Right lobe of liver (tissue), 6 donors: ENCODE results near the gene C8A. TPM values are rescaled to one million over a fixed set of nuclear protein-coding genes. Genes with fewer than 3 reads are reported as not detected.
A peak's percentile ranks its signal among the peaks of the same experiment; 100 is the strongest.

Experiments used
- ATAC-seq, 4 donors: fragments of 200-7000 bp; cut with Tn5 transposase; one replicate each; pipeline ENCODE4 v1.9.1; 2020; ENCODE audit warnings: mild to moderate bottlenecking in 4 of 4, moderate library complexity in 4 of 4
- DNase-seq, 3 donors: peaks; one replicate each; pipeline ENCODE4 v3.0.0-alpha.2; 2020
- H3K27ac ChIP-seq, 3 donors: fragments of 200-600 bp; one replicate each; pipeline ENCODE4 v1.8.0; 2022
- H3K27me3 ChIP-seq, 2 donors: fragments of 200-600 bp; one replicate each; pipeline ENCODE4 v1.8.0; 2022
- H3K36me3 ChIP-seq, 4 donors: fragments of 200-600 bp; sonication (generic) in 1 of 4; one replicate each; pipeline versions ENCODE4 v1.5.1 to v1.8.0; 2017 to 2022; ENCODE audit warnings: control low read depth in 1 of 4
- H3K4me1 ChIP-seq, 4 donors: fragments of 200-600 bp; sonication (generic) in 1 of 4; one replicate each; pipeline versions ENCODE4 v1.5.1 to v1.8.0; 2017 to 2022; ENCODE audit warnings: control low read depth in 1 of 4
- H3K4me3 ChIP-seq, 3 donors: fragments of 200-600 bp; one replicate each; pipeline ENCODE4 v1.8.0; 2022
- H3K9me3 ChIP-seq, 4 donors: fragments of 200-600 bp; sonication (generic) in 1 of 4; one replicate each; pipeline versions ENCODE4 v1.5.1 to v1.8.0; 2017 to 2022; ENCODE audit warnings: control low read depth in 1 of 4
- CTCF ChIP-seq, 4 donors: fragments of 200-600 bp in 3 of 4; fragments of 450-650 bp in 1 of 4; IDR thresholded peaks; one replicate each; pipeline versions ENCODE4 v1.5.1 to v1.8.0; 2016 to 2022; ENCODE audit warnings: antibody characterized with exemption in 4 of 4, mild to moderate bottlenecking in 2 of 4
- POLR2A ChIP-seq: fragments of 450-650 bp; IDR thresholded peaks from one replicate; pipeline ENCODE4 v1.6.1; 2017; ENCODE audit warnings: antibody characterized with exemption, mild to moderate bottlenecking
- WGBS: methylation state at CpG from one replicate; pipeline ENCODE4 v1.1.6; 2018; ENCODE audit warnings: low coverage, low lambda C conversion rate; ENCODE audit not compliant: insufficient coverage; ENCODE audit errors: missing lambda C conversion rate; 5-methylcytosine and 5-hydroxymethylcytosine counted together
- intact Hi-C, 2 donors: fragments of 100-400 bp; cut with DNase I; formaldehyde crosslinking; loops; one replicate each; pipeline versions ENCODE4 v1.11.2 to v1.14.1; 2022
- total RNA-seq, 6 experiments: library from RNA; depleted of rRNA in 2 of 6; stranded (reverse); fragments of >200 nt in 2 of 6; fragmentation: NEBNext Ultra II Directional in 3 of 6; extraction: Animal tissue kit (Norgen Biotek cat#: 25700) in 3 of 6; gene quantifications; one replicate each; pipeline versions ENCODE4 v1.1.0 to v1.2.4, GENCODE V29; 2016 to 2023
- donor health status: DM: no; HTN: yes; CAD: no.
- donor health status: DM: no; HTN: no; CAD: no.
- donor health status: DM: no; HTN: no; CAD: no.
- donor health status: DM: no; HTN: yes; CAD: no.
- donor health status: DM: no; HTN: yes; CAD: no.

The C8A gene
- total RNA-seq, 6 experiments from 2014 or later = 177 to 432 (median 299) TPM

DNA sequence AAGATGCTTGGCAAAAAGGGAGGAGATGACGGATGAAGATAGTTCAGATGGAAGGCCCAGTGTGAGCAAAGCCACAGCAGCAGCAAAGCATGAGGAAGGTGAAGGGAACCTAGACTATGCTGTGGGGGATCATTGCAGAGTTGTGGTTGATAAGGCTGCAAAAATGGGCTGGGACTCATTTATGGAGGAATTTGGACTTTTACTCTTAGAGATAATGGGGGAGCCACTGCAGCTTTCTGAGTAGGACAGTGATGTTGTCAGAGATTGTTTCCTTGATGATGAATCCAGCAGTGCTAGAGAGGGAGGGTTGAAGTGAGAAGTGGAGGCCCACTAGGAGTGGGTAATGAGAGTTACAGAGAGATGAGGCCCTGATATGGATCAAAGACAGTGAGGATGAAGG lies 2.1 kb upstream of the C8A start:
- ATAC-seq = no peak
- no peak for DNase-seq
- intact Hi-C loops = no loop called here
- H3K36me3 ChIP-seq = no peaks in the 10 kb centered on the region
- 32% methylated on average over 1 of the region's 1 CpG for WGBS
- no peak for TF ChIP-seq POLR2A
- H3K27ac ChIP-seq = no peak overlapping the region
- no peaks in the 10 kb centered on the region for H3K27me3 ChIP-seq
- H3K4me1 ChIP-seq = peaks cover 0 to 14% (median 5%) of the 10 kb centered on the region in 4 donors
- H3K4me3 ChIP-seq = no peak overlapping the region
- no peaks in the 10 kb centered on the region for H3K9me3 ChIP-seq

GRCh38 chr1:56855190-56855589 lies 593 bp downstream of the C8A start:
- ATAC-seq = peak; percentile 31 to 52 (median 34)
- intact Hi-C loops = no loop called here
- 29% methylated on average over 1 of the region's 1 CpG for WGBS
- H3K4me3 ChIP-seq = peak overlapping the region; percentile 37 to 59 (median 55)
- H3K4me1 ChIP-seq = peaks cover 0 to 25% (median 5%) of the 10 kb centered on the region in 4 donors
- no peaks in the 10 kb centered on the region for H3K9me3 ChIP-seq
- peak overlapping the region; percentile 81 to 94 (median 84) for H3K27ac ChIP-seq
- H3K27me3 ChIP-seq = no peaks in the 10 kb centered on the region
- TF ChIP-seq POLR2A (no peak), CTCF (IDR thresholded peaks at IDR 0.05) (no peak)
- no peak for DNase-seq
- H3K36me3 ChIP-seq = no peaks in the 10 kb centered on the region

GRCh38 chr1:56856186-56856585 lies 1.6 kb downstream of the C8A start:
- ATAC-seq (peak in 3 of 4 donors; percentile 45 to 61 (median 47)), DNase-seq (no peak)
- H3K4me3 ChIP-seq = peak overlapping the region; percentile 37 to 59 (median 55)
- no peak for TF ChIP-seq CTCF (IDR thresholded peaks at IDR 0.05)
- peak; percentile 42 for TF ChIP-seq POLR2A
- intact Hi-C loops = no loop called here
- no peaks in the 10 kb centered on the region for H3K36me3 ChIP-seq
- no peaks in the 10 kb centered on the region for H3K27me3 ChIP-seq
- peaks cover 0 to 25% (median 5%) of the 10 kb centered on the region in 4 donors for H3K4me1 ChIP-seq
- H3K9me3 ChIP-seq = no peaks in the 10 kb centered on the region
- peak overlapping the region; percentile 81 to 94 (median 84) for H3K27ac ChIP-seq

DNA sequence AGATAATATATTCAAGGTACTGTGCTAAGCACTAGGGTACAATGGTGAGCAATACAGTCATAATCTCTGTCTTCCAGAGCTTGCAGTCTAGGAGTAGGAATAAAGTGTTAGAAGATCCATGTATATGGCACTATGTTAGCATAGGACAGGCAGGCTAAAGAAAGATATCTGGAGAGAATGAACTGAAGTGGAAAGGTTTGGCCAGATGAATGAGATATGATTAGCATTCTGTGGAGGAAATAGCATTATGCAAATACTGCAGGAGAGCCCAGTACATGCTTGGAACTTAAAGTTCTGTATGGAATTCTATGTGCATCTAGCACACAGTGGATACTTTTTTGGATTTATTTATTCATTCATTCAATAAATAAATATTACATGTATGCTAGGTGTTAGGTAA lies 4.7 kb downstream of the C8A start:
- ATAC-seq (no peak), DNase-seq (no peak)
- TF ChIP-seq POLR2A (no peak), CTCF (IDR thresholded peaks at IDR 0.05) (no peak)
- intact Hi-C loops = no loop called here
- Histone ChIP-seq H3K36me3 (no peaks in the 10 kb centered on the region), H3K27ac (no peak overlapping the region), H3K4me1 (peaks cover 0 to 14% (median under 1%) of the 10 kb centered on the region in 4 donors), H3K9me3 (no peaks in the 10 kb centered on the region), H3K27me3 (no peaks in the 10 kb centered on the region), H3K4me3 (no peak overlapping the region)

DNA sequence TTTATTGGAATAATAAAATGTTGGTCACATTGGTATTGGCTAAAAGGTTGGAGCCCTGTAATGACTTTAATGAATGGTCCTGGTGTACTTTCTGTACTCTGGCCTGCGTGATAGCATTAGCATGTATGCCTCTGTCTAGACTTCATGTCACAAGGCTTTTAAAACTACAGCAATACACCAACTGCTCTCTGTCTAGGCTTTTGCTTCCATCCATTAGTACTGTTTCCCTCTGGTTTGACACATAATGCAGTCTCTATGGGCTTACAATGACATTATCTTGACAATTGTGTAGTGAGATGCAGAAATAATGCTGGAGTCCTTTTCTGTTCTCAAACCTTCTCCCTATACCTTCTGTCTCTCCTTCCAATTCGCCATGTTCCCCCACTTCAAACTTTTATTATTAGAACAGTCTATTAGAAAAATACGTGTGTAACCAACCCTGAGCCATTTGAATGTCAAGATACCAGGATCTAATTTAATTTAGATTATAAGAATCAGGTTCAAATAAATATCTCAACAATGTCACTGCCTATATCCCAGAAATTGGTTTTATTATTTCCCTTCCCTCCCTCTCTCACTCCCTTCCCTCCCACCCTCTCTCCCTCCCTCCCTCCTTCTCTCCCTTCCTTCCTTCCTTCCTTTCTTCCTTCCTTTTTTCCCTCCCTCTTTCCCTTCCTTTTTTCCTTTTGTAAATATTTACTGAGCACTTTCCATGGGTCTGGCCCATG lies 8.8 kb downstream of the C8A start:
- peaks cover 0 to 4% (median under 1%) of the 10 kb centered on the region in 4 donors for H3K36me3 ChIP-seq
- H3K27ac ChIP-seq = no peak overlapping the region
- peaks cover 0 to 5% (median 0%) of the 10 kb centered on the region in 4 donors for H3K4me1 ChIP-seq
- H3K4me3 ChIP-seq = no peak overlapping the region
- intact Hi-C loops = no loop called here
- ATAC-seq (no peak), DNase-seq (no peak)
- no peak for TF ChIP-seq CTCF (IDR thresholded peaks at IDR 0.05)
- TF ChIP-seq POLR2A = no peak
- no peaks in the 10 kb centered on the region for H3K9me3 ChIP-seq
- H3K27me3 ChIP-seq = no peaks in the 10 kb centered on the region
- WGBS = 80% methylated on average over 3 of the region's 3 CpGs
